Activated gamma-delta T cell treated with anti-CD3 and anti-CD28 coated beads, Interleukin-2, amount 50 U/mL, for 16 hours (primary cell): Measurements from ENCODE around the gene CCSER1.
"Not testable (repeated sequence)": the region's sequence is repeated elsewhere in the genome, so short reads cannot be mapped to it uniquely, and the experiment has no call there.

Source experiments
- DNase-seq: peaks from one replicate; pipeline ENCODE4 v3.0.0-alpha.2; 2020; ENCODE audit warnings: low read depth

CCSER1 gene

GRCh38 chr4:91170768-91171167 is 1043.6 kb downstream of the CCSER1 start:
- DNase-seq, result no peak

GRCh38 chr4:91171217-91171616 is 1044.0 kb downstream of the CCSER1 start:
- DNase-seq, result no peak

- DNase-seq, result not testable (repeated sequence)
Measured at GRCh38 chr4:91185061-91185460, 1057.9 kb downstream of the CCSER1 start.

- DNase-seq, result no peak
Measured at GRCh38 chr4:91198951-91199350, 1071.8 kb downstream of the CCSER1 start.

GRCh38 chr4:91207535-91207934 is 1080.3 kb downstream of the CCSER1 start:
- DNase-seq, result no peak

GRCh38 chr4:91212211-91212610 is 1085.0 kb downstream of the CCSER1 start:
- no peak for DNase-seq

GRCh38 chr4:91217831-91218403 is 1090.7 kb downstream of the CCSER1 start:
- not testable (repeated sequence) for DNase-seq

- no peak for DNase-seq
Measured at GRCh38 chr4:91220315-91220714, 1093.1 kb downstream of the CCSER1 start.

GRCh38 chr4:91222014-91222413 is 1094.8 kb downstream of the CCSER1 start:
- no peak for DNase-seq

- DNase-seq, result no peak
Measured at GRCh38 chr4:91226867-91227266, 1099.7 kb downstream of the CCSER1 start.

GRCh38 chr4:91228659-91229058 is 1101.5 kb downstream of the CCSER1 start:
- no peak for DNase-seq

GRCh38 chr4:91233164-91233563 is 1106.0 kb downstream of the CCSER1 start:
- DNase-seq, result no peak

GRCh38 chr4:91243132-91243531 is 1115.9 kb downstream of the CCSER1 start:
- DNase-seq, result no peak

GRCh38 chr4:91256043-91256442 is 1128.8 kb downstream of the CCSER1 start:
- no peak for DNase-seq

- no peak for DNase-seq
Measured at GRCh38 chr4:91256751-91257150, 1129.6 kb downstream of the CCSER1 start.

- DNase-seq, result no peak
Measured at GRCh38 chr4:91257721-91258120, 1130.5 kb downstream of the CCSER1 start.

GRCh38 chr4:91258326-91258725 is 1131.1 kb downstream of the CCSER1 start:
- DNase-seq, result no peak

- DNase-seq, result no peak
Measured at GRCh38 chr4:91267543-91267942, 1140.3 kb downstream of the CCSER1 start.

- DNase-seq, result not testable (repeated sequence)
Measured at GRCh38 chr4:91268481-91268880, 1141.3 kb downstream of the CCSER1 start.

GRCh38 chr4:91268913-91269312 is 1141.7 kb downstream of the CCSER1 start:
- DNase-seq, result no peak

- no peak for DNase-seq
Measured at GRCh38 chr4:91279899-91280298, 1152.7 kb downstream of the CCSER1 start.

GRCh38 chr4:91280551-91281290 is 1153.5 kb downstream of the CCSER1 start:
- DNase-seq, result no peak

GRCh38 chr4:91282217-91282616 is 1155.0 kb downstream of the CCSER1 start:
- no peak for DNase-seq

- no peak for DNase-seq
Measured at GRCh38 chr4:91283726-91284230, 1156.6 kb downstream of the CCSER1 start.
